Ectodermal cell (in vitro differentiated cells): ENCODE results near the gene LONP1.

ENCODE experiments used
- H3K27ac ChIP-seq: 2 replicates; pipeline ENCODE4 v1.7.0; 2013; ENCODE audit warnings: mild to moderate bottlenecking, low read depth, low read length; ENCODE audit not compliant: insufficient read depth, poor library complexity, severe bottlenecking
- H3K27me3 ChIP-seq: 2 replicates; pipeline ENCODE4 v1.7.0; 2013; ENCODE audit warnings: mild to moderate bottlenecking, low read length; ENCODE audit not compliant: insufficient read depth, control insufficient read depth, poor library complexity, severe bottlenecking
- H3K36me3 ChIP-seq: one replicate; pipeline ENCODE4 v1.7.0; 2013; ENCODE audit warnings: low read length; ENCODE audit not compliant: control insufficient read depth, insufficient read depth
- H3K4me1 ChIP-seq: one replicate; pipeline ENCODE4 v1.7.0; 2013; ENCODE audit warnings: low read length; ENCODE audit not compliant: control insufficient read depth, insufficient read depth
- H3K4me3 ChIP-seq: 2 replicates; pipeline ENCODE4 v1.7.0; 2013; ENCODE audit warnings: low read depth, low read length, control low read depth; ENCODE audit not compliant: insufficient read depth
- H3K9me3 ChIP-seq: 2 replicates; pipeline ENCODE4 v1.7.0; 2013; ENCODE audit warnings: mild to moderate bottlenecking, low read length, moderate library complexity; ENCODE audit not compliant: control insufficient read depth
- WGBS, 2 experiments: methylation state at CpG; one replicate each; pipeline ENCODE4 v1.1.7; 2013; ENCODE audit warnings: missing lambda C conversion rate in 2 of 2; 5-methylcytosine and 5-hydroxymethylcytosine counted together

The LONP1 gene

GRCh38 chr19:5683177-5683886 is 36.6 kb downstream of the LONP1 start:
- no peaks in the 10 kb centered on the region for H3K27me3 ChIP-seq
- H3K9me3 ChIP-seq: no peaks in the 10 kb centered on the region
- no peak overlapping the region for H3K27ac ChIP-seq
- 93 to 96% methylated on average over 10 of the region's 10 CpGs for WGBS, 2 experiments
- peaks cover 13% of the 10 kb centered on the region for H3K4me1 ChIP-seq
- H3K36me3 ChIP-seq: peaks cover under 1% of the 10 kb centered on the region
- no peak overlapping the region for H3K4me3 ChIP-seq

DNA sequence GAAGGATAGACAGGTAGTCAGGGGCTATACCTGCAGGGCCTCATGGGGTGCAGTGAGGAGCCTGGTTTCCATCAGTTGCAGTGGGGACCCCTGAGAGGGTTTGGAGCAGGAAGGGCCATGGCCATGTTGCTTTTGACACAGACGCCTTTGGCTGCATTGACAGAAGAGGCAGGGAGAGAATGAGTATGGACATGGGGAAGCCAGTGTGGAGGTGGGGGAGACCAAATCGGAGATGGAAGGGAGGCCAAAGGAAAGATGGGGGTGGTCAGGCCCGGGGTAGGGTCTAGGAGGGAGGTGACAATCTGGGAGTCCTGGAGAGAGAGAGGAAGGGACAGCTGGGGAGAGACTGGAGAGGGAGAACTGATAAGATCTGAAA is 37.9 kb downstream of the LONP1 start:
- Histone ChIP-seq H3K36me3 (peaks cover 3% of the 10 kb centered on the region), H3K4me3 (peak overlapping the region; percentile 83), H3K27ac (no peak overlapping the region), H3K27me3 (no peaks in the 10 kb centered on the region), H3K4me1 (peaks cover 13% of the 10 kb centered on the region), H3K9me3 (no peaks in the 10 kb centered on the region)
- WGBS, 2 experiments: 93 to 94% methylated on average over 3 of the region's 3 CpGs

DNA sequence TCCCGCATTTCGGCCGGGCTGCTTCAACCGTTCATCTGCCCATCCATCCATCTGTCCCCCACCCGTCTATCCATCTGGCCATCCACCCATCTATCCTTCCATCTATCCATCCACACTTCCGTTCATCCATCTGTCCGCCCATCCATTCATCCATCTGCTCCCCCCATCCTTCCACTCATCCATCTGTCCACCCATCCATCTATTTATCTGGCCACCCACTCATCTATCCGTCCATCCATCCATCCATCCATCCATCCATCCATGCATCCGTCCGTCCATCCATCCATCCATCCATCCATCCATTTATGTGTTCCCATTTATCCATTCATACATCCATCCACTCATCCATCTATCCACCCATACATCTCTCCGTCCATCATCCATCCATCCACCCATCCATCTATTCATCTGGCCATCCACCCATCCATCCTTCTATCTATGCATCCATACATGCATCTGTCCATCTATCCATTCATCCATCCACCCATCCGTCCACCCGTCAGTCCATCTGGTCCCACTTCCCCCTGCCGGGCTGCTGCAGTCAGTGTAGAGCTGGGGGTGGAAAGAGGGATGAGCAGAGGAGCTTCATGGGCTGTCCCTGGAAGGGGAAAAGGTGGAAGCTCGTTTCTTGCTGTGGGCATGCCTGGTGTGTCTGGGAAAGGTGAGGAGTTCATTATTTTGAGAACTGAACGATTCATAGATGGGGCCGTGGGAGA is 38.4 kb downstream of the LONP1 start:
- H3K4me1 ChIP-seq: peaks cover 13% of the 10 kb centered on the region
- H3K4me3 ChIP-seq: peak overlapping the region; percentile 83
- no peaks in the 10 kb centered on the region for H3K27me3 ChIP-seq
- peaks cover 3% of the 10 kb centered on the region for H3K36me3 ChIP-seq
- no peak overlapping the region for H3K27ac ChIP-seq
- WGBS, 2 experiments: 78 to 79% methylated on average over 16 to 17 of the region's 17 CpGs
- no peaks in the 10 kb centered on the region for H3K9me3 ChIP-seq

DNA sequence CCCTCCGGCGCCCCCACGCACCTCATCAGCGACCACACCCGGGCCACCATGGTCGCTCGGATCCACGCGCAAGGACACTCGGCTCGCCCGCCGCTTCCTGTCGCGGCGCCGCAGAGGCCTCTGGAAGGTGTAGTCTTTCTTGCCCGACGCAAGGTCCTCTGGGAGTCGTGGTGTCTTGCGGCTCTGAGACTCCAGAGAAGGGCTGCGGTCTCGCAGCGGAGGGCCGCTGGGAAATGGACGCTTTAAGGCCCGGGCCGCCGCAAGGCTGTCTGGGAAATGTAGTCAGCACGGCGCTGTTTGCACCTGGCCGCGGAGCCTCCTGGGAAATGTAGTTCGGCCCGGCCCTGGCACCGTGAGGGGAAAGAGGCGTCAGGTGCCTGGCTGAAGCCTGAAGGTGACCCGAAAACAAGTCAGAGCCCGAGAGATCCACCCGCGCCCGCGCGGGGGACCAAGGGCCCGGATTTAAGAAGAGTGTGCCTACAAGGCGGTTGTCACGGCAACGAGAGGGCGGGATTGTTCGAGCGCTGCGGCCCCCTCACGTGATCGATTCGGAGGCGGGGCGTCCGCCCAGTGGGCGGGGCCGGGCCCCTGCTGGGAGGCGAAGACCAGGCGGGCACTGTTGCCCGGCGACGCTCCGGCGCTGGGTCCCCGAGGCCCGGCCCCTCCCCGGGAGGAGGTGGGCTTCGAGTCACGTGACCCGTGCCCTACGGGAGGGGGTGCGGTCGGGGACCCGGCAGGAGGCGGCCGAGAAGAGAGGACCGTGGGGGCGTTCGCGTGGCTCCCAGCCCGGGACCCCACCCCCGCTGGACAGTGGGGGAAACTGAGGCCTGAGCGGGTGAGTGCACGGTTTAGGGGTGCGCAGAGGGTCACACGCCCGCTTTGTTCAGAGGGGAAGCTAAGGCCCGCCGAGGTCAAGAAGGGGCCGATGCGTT is 39.2 kb downstream of the LONP1 start, which contains the start of the genes HSD11B1L and MICOS13:
HSD11B1L (plus strand) TSS at position 591 of the 932 bp plus-strand sequence. CDS start 3,806 bp downstream, outside the sequence.
MICOS13 (minus strand) TSS at position 80 of the 932 bp plus-strand sequence; CDS start at position 50, 30 bp downstream.
- WGBS, 2 experiments: 2 to 3% methylated on average over 94 of the region's 94 CpGs
- Histone ChIP-seq H3K4me1 (peaks cover 13% of the 10 kb centered on the region), H3K27me3 (no peaks in the 10 kb centered on the region), H3K36me3 (peaks cover 3% of the 10 kb centered on the region), H3K4me3 (peak within 1 kb of the TSS; percentile 83), H3K27ac (peak within 1 kb of the TSS; percentile 80), H3K9me3 (no peaks in the 10 kb centered on the region)

GRCh38 chr19:5680084-5680436 is 39.9 kb downstream of the LONP1 start:
- WGBS, 2 experiments: 2 to 3% methylated on average over 23 of the region's 23 CpGs
- H3K27ac ChIP-seq: peak overlapping the region; percentile 80
- H3K4me1 ChIP-seq: peaks cover 13% of the 10 kb centered on the region
- H3K36me3 ChIP-seq: peaks cover 3% of the 10 kb centered on the region
- H3K27me3 ChIP-seq: no peaks in the 10 kb centered on the region
- H3K9me3 ChIP-seq: no peaks in the 10 kb centered on the region
- peak overlapping the region; percentile 83 for H3K4me3 ChIP-seq

DNA sequence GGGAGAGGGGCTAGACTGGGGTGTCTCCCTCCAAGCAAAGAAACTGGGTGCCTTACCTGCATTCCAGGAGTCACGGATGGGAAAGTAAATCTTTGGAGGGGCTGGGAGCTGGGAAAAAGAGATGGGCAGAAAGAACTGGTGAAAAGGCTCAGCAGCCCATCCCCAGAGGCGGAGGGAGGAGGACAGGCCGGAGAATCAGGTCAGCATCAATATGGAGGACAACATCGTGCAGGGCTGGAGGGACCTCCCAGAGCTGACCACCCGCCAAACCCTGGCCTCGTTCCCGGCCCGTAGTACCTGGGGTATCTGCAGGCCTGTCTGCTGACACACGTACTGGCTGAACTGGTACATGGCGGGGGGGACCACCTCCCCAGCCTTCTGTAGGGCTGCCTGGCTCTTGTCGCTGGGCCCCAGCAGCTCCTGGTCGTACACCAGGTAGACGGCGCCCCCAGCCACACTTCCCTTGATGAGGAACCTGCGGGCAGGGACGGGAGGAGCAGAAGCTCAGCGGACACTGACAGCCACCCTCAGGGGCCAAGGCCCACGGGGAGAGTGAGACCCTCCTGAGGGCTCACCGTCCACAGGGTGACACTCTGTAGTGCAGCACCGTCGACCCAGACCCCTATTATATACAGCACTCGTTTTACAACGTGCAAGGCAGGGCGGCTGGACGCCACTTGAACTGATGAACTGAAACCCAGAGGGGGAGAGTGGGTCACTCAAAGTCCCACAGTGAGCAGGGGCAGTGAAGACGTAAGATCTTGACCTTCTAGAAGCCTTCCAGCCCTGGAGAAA is 40.5 kb downstream of the LONP1 start:
- Histone ChIP-seq H3K27ac (no peak overlapping the region), H3K9me3 (no peaks in the 10 kb centered on the region), H3K4me1 (peaks cover 13% of the 10 kb centered on the region), H3K36me3 (peaks cover 3% of the 10 kb centered on the region), H3K4me3 (peak overlapping the region; percentile 83), H3K27me3 (no peaks in the 10 kb centered on the region)
- WGBS, 2 experiments: 59% methylated on average over 26 of the region's 26 CpGs

GRCh38 chr19:5678071-5678718 is 41.8 kb downstream of the LONP1 start:
- H3K36me3 ChIP-seq: peaks cover 3% of the 10 kb centered on the region
- H3K4me1 ChIP-seq: peaks cover 13% of the 10 kb centered on the region
- WGBS, 2 experiments: 94 to 95% methylated on average over 21 to 22 of the region's 22 CpGs
- H3K27me3 ChIP-seq: no peaks in the 10 kb centered on the region
- no peak overlapping the region for H3K4me3 ChIP-seq
- H3K9me3 ChIP-seq: no peaks in the 10 kb centered on the region
- no peak overlapping the region for H3K27ac ChIP-seq

DNA sequence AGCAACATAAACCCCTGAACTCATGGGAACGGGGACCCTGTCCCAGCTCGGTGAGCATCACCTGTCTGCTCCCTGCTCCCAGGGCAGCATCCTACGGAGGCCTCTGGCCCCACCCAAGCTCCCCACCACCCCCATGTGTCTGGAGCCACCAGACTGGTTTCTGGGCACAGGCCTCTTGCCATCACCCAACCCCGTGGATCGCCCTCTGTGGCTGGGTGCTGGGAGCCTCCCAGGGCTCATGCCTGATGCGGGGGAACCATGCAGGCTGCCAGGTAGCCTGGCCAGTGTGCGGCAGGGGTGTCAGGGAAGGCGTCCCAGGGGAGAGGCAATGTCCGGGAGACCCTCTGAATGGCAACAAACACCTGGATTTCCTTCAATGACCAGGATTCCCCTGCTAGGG is 42.4 kb downstream of the LONP1 start:
- WGBS, 2 experiments: 94 to 96% methylated on average over 9 of the region's 9 CpGs
- H3K27me3 ChIP-seq: no peaks in the 10 kb centered on the region
- H3K4me1 ChIP-seq: peaks cover 13% of the 10 kb centered on the region
- H3K4me3 ChIP-seq: no peak overlapping the region
- H3K9me3 ChIP-seq: no peaks in the 10 kb centered on the region
- no peak overlapping the region for H3K27ac ChIP-seq
- peaks cover 3% of the 10 kb centered on the region for H3K36me3 ChIP-seq

DNA sequence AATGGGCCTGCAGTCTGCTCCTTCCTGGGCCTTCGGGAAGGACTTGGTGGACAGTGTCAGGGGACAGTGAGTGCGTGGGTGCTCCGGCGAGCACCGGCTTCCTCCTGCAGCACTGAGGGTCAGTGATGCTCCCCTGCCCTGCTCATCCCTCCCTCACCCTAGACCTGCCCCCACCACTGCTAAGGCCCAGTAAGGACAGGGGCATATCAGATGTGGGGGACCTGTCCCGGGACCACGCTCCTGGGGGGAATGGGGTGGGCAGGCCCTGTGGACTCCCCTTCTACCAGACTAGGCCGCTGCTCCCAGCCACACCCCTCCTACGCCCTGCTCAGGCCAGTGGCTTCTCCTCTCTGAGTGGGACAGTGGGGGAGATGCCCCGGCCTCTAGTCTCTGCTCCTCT is 42.8 kb downstream of the LONP1 start:
- Histone ChIP-seq H3K27me3 (no peaks in the 10 kb centered on the region), H3K4me3 (no peak overlapping the region), H3K4me1 (peaks cover 9% of the 10 kb centered on the region), H3K36me3 (peaks cover 3% of the 10 kb centered on the region), H3K9me3 (no peaks in the 10 kb centered on the region), H3K27ac (no peak overlapping the region)
- 87 to 91% methylated on average over 10 of the region's 10 CpGs for WGBS, 2 experiments
